Small intestine (tissue), 7 donors: ENCODE data around the gene KIF16B. TPM values are rescaled to one million over a fixed set of nuclear protein-coding genes. Genes with fewer than 3 reads are reported as not detected.

ENCODE experiments used
- DNase-seq, 2 donors: peaks; one replicate each; pipeline versions ENCODE4 v3.0.0 to v3.0.0-alpha.2; 2013
- FAIRE-seq: peaks from 2 replicates; lab custom pipeline; 2012; peaks lifted over from hg19 to GRCh38; lab: Jason Lieb, UNC
- H3K27ac ChIP-seq, 3 donors: one replicate each; pipeline ENCODE4 v1.5.1; 2013; ENCODE audit warnings: low read length in 2 of 3, mild to moderate bottlenecking in 2 of 3, control low read depth in 1 of 3, inconsistent platforms in 1 of 3, low read depth in 1 of 3, moderate library complexity in 1 of 3
- H3K27me3 ChIP-seq, 3 donors: one replicate each; pipeline ENCODE4 v1.6.1; 2013; ENCODE audit warnings: low read length in 3 of 3, inconsistent platforms in 1 of 3; ENCODE audit not compliant: control insufficient read depth in 3 of 3, insufficient read depth in 3 of 3
- H3K36me3 ChIP-seq, 3 donors: one replicate each; pipeline ENCODE4 v1.6.1; 2013; ENCODE audit warnings: low read length in 3 of 3, inconsistent platforms in 1 of 3, low read depth in 1 of 3, mild to moderate bottlenecking in 1 of 3, moderate library complexity in 1 of 3; ENCODE audit not compliant: control insufficient read depth in 3 of 3, insufficient read depth in 2 of 3
- H3K4me1 ChIP-seq, 3 donors: one replicate each; pipeline ENCODE4 v1.6.1; 2013; ENCODE audit warnings: low read length in 2 of 3, inconsistent platforms in 1 of 3, low read depth in 1 of 3, mild to moderate bottlenecking in 1 of 3, moderate library complexity in 1 of 3; ENCODE audit not compliant: control insufficient read depth in 3 of 3, insufficient read depth in 2 of 3
- H3K4me3 ChIP-seq, 3 donors: one replicate each; pipeline ENCODE4 v1.5.1; 2013; ENCODE audit warnings: low read length in 3 of 3, control low read depth in 1 of 3, inconsistent platforms in 1 of 3, low read depth in 1 of 3, mild to moderate bottlenecking in 1 of 3, moderate library complexity in 1 of 3
- H3K9me3 ChIP-seq, 2 donors: one replicate each; pipeline ENCODE4 v1.6.1; 2013; ENCODE audit warnings: low read depth in 1 of 2, low read length in 1 of 2; ENCODE audit not compliant: control insufficient read depth in 2 of 2, insufficient read depth in 1 of 2
- WGBS, 3 donors: extraction: QIAGEN DNeasy Blood & Tissue Kit; methylation state at CpG; one replicate each; pipeline ENCODE4 v1.1.7; 2013; 5-methylcytosine and 5-hydroxymethylcytosine counted together
- polyA plus RNA-seq, 4 donors: library from polyadenylated mRNA; stranded (reverse) in 3 of 4; unstranded in 1 of 4; fragments of 200-250 nt in 3 of 4; fragments of 120-200 nt in 1 of 4; gene quantifications; one replicate each; pipeline versions ENCODE4 v1.2.1 to v1.2.3, GENCODE V29; 2013
- donor health status: healthy with polysubstance abuse.
- donor health status: control.
- donor health status: control.
- donor health status: Bipolar disorder and iron deficiency.
- donor health status: healthy.

KIF16B gene
- polyA plus RNA-seq, 4 donors, result 12.4 to 46.7 (median 28.0) TPM

- Histone ChIP-seq H3K9me3 (no peaks in the 10 kb centered on the region), H3K27ac (no peak overlapping the region), H3K36me3 (peaks cover 0 to 4% (median 0%) of the 10 kb centered on the region in 3 donors), H3K4me3 (no peak overlapping the region), H3K4me1 (no peaks in the 10 kb centered on the region), H3K27me3 (no peaks in the 10 kb centered on the region)
- DNase-seq (no peak), FAIRE-seq (no peak)
- 82 to 85% (median 85%) methylated on average over 4 of the region's 4 CpGs for WGBS, 3 donors
Observed at GRCh38 chr20:16352321-16352720, 220.9 kb downstream of the KIF16B start.

- Histone ChIP-seq H3K9me3 (no peaks in the 10 kb centered on the region), H3K4me1 (no peaks in the 10 kb centered on the region), H3K4me3 (no peak overlapping the region), H3K27ac (no peak overlapping the region), H3K36me3 (peaks cover 0 to 4% (median 0%) of the 10 kb centered on the region in 3 donors), H3K27me3 (no peaks in the 10 kb centered on the region)
- DNase-seq (no peak), FAIRE-seq (no peak)
- WGBS, 3 donors, result 89 to 93% (median 91%) methylated on average over 9 of the region's 9 CpGs
Observed at GRCh38 chr20:16351415-16351814, 221.8 kb downstream of the KIF16B start.

GRCh38 chr20:16350465-16350864 is 222.8 kb downstream of the KIF16B start:
- FAIRE-seq (no peak), DNase-seq (no peak)
- no peaks in the 10 kb centered on the region for H3K9me3 ChIP-seq
- no peaks in the 10 kb centered on the region for H3K27me3 ChIP-seq
- peaks cover 0 to 4% (median 0%) of the 10 kb centered on the region in 3 donors for H3K36me3 ChIP-seq
- no peaks in the 10 kb centered on the region for H3K4me1 ChIP-seq
- WGBS, 3 donors, result 92 to 98% (median 94%) methylated on average over 11 of the region's 11 CpGs
- no peak overlapping the region for H3K27ac ChIP-seq
- no peak overlapping the region for H3K4me3 ChIP-seq

GRCh38 chr20:16349523-16350260 is 223.6 kb downstream of the KIF16B start:
- H3K27ac ChIP-seq, result no peak overlapping the region
- H3K36me3 ChIP-seq, result peaks cover 0 to 4% (median 0%) of the 10 kb centered on the region in 3 donors
- no peaks in the 10 kb centered on the region for H3K27me3 ChIP-seq
- DNase-seq (no peak), FAIRE-seq (no peak)
- no peaks in the 10 kb centered on the region for H3K9me3 ChIP-seq
- 74 to 94% (median 93%) methylated on average over 6 of the region's 6 CpGs for WGBS, 3 donors
- no peaks in the 10 kb centered on the region for H3K4me1 ChIP-seq
- H3K4me3 ChIP-seq, result no peak overlapping the region

GRCh38 chr20:16346956-16347355 is 226.3 kb downstream of the KIF16B start:
- no peak for FAIRE-seq
- DNase-seq, result no peak
- Histone ChIP-seq H3K4me1 (no peaks in the 10 kb centered on the region), H3K4me3 (no peak overlapping the region), H3K9me3 (no peaks in the 10 kb centered on the region), H3K27me3 (no peaks in the 10 kb centered on the region), H3K36me3 (peaks cover 0 to 4% (median 0%) of the 10 kb centered on the region in 3 donors), H3K27ac (no peak overlapping the region)
- 96 to 97% (median 96%) methylated on average over 7 of the region's 7 CpGs for WGBS, 3 donors

GRCh38 chr20:16337707-16338106 is 235.5 kb downstream of the KIF16B start:
- Histone ChIP-seq H3K4me3 (no peak overlapping the region), H3K4me1 (no peaks in the 10 kb centered on the region), H3K27me3 (no peaks in the 10 kb centered on the region), H3K9me3 (peaks cover 0 to 3% of the 10 kb centered on the region in 2 donors), H3K36me3 (no peaks in the 10 kb centered on the region), H3K27ac (no peak overlapping the region)
- no peak for DNase-seq
- 89 to 93% (median 93%) methylated on average over 1 of the region's 1 CpG for WGBS, 3 donors
- no peak for FAIRE-seq

GRCh38 chr20:16327606-16328005 is 245.6 kb downstream of the KIF16B start:
- DNase-seq (no peak), FAIRE-seq (no peak)
- WGBS, 3 donors, result 97 to 100% (median 99%) methylated on average over 1 of the region's 1 CpG
- no peaks in the 10 kb centered on the region for H3K27me3 ChIP-seq
- H3K27ac ChIP-seq, result no peak overlapping the region
- no peaks in the 10 kb centered on the region for H3K4me1 ChIP-seq
- H3K36me3 ChIP-seq, result peaks cover 0 to 1% (median 0%) of the 10 kb centered on the region in 3 donors
- H3K9me3 ChIP-seq, result no peaks in the 10 kb centered on the region
- no peak overlapping the region for H3K4me3 ChIP-seq

- no peaks in the 10 kb centered on the region for H3K4me1 ChIP-seq
- no peak overlapping the region for H3K27ac ChIP-seq
- FAIRE-seq (no peak), DNase-seq (no peak)
- H3K9me3 ChIP-seq, result no peaks in the 10 kb centered on the region
- H3K36me3 ChIP-seq, result peaks cover 0 to 2% (median 0%) of the 10 kb centered on the region in 3 donors
- no peak overlapping the region for H3K4me3 ChIP-seq
- H3K27me3 ChIP-seq, result no peaks in the 10 kb centered on the region
- 81 to 93% (median 91%) methylated on average over 2 of the region's 2 CpGs for WGBS, 3 donors
Observed at GRCh38 chr20:16321291-16321690, 252.0 kb downstream of the KIF16B start.
